Measurements from ENCODE around the gene MPPED2.

- TF ChIP-seq POLR2A (IDR thresholded peaks at IDR 0.05; ENCODE audit: low read depth, low read length) (no peak), ZBTB33 (IDR thresholded peaks at IDR 0.05) (no peak), CTCF (IDR thresholded peaks at IDR 0.05 in 2 of 3, conservative IDR thresholded peaks at IDR 0.05 in 1 of 3; ENCODE audit: control insufficient read depth in 2 of 3, extremely low read depth in 1 of 3, insufficient read depth in 1 of 3, low read depth in 3 of 3, low read length in 3 of 3) (no peak), MXI1 (IDR thresholded peaks at IDR 0.05; ENCODE audit: low read depth, low read length) (no peak), ZZZ3 (IDR thresholded peaks at IDR 0.05; ENCODE audit: control insufficient read depth, insufficient read length, low read depth) (no peak), DPF2 (IDR thresholded peaks at IDR 0.05) (no peak), ZBTB4 (CRISPR knock-in tag; IDR thresholded peaks at IDR 0.05) (no peak), RFX5 (IDR thresholded peaks at IDR 0.05; ENCODE audit: low read depth, low read length) (no peak), POLR2AphosphoS5 (IDR thresholded peaks at IDR 0.05; ENCODE audit: low read length) (no peak), RBBP5 (conservative IDR thresholded peaks at IDR 0.05) (no peak), TAF1 (IDR thresholded peaks at IDR 0.05; ENCODE audit: borderline replicate concordance, low read depth, low read length) (no peak), FOS (IDR thresholded peaks at IDR 0.05; ENCODE audit: borderline replicate concordance, extremely low read depth, insufficient read length) (no peak), TBL1XR1 (IDR thresholded peaks at IDR 0.05; ENCODE audit: low read depth, low read length) (no peak)
Observed at GRCh38 chr11:30521297-30522071, 64.7 kb downstream of the MPPED2 start.

All from GM12878 (cell line).